ENCODE results near the gene FXYD5.

GRCh38 chr19:35165200-35166058 lies 10.9 kb downstream of the FXYD5 start:
- no peak for TF ChIP-seq POLR2A (IDR thresholded peaks at IDR 0.05)
- TF ChIP-seq, protein P1, sequence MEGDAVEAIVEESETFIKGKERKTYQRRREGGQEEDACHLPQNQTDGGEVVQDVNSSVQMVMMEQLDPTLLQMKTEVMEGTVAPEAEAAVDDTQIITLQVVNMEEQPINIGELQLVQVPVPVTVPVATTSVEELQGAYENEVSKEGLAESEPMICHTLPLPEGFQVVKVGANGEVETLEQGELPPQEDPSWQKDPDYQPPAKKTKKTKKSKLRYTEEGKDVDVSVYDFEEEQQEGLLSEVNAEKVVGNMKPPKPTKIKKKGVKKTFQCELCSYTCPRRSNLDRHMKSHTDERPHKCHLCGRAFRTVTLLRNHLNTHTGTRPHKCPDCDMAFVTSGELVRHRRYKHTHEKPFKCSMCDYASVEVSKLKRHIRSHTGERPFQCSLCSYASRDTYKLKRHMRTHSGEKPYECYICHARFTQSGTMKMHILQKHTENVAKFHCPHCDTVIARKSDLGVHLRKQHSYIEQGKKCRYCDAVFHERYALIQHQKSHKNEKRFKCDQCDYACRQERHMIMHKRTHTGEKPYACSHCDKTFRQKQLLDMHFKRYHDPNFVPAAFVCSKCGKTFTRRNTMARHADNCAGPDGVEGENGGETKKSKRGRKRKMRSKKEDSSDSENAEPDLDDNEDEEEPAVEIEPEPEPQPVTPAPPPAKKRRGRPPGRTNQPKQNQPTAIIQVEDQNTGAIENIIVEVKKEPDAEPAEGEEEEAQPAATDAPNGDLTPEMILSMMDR (IDR thresholded peaks at IDR 0.05): no peak

All from right lobe of liver (tissue), 4 donors.